IPS-15b (cell line): ENCODE results near the gene KCNIP4.

Source experiments
- H3K27me3 ChIP-seq: one replicate; pipeline ENCODE4 v1.6.1; 2013; ENCODE audit warnings: low read length; ENCODE audit not compliant: control insufficient read depth, insufficient read depth
- H3K36me3 ChIP-seq: one replicate; pipeline ENCODE4 v1.6.1; 2013; ENCODE audit warnings: low read length; ENCODE audit not compliant: control insufficient read depth, insufficient read depth
- H3K4me1 ChIP-seq: one replicate; pipeline ENCODE4 v1.6.1; 2013; ENCODE audit warnings: mild to moderate bottlenecking, low read length; ENCODE audit not compliant: control insufficient read depth, insufficient read depth
- H3K4me3 ChIP-seq: one replicate; pipeline ENCODE4 v1.5.1; 2013; ENCODE audit warnings: low read depth, low read length
- H3K9ac ChIP-seq: one replicate; pipeline ENCODE4 v1.6.1; 2013; ENCODE audit warnings: low read depth, mild to moderate bottlenecking, low read length
- H3K9me3 ChIP-seq: one replicate; pipeline ENCODE4 v1.6.1; 2013; ENCODE audit warnings: mild to moderate bottlenecking, low read length; ENCODE audit not compliant: control insufficient read depth, insufficient read depth

The KCNIP4 gene

GRCh38 chr4:20895208-20895607 lies 1053.4 kb downstream of the KCNIP4 start:
- no peaks in the 10 kb centered on the region for H3K4me1 ChIP-seq
- H3K27me3 ChIP-seq: no peaks in the 10 kb centered on the region
- H3K9ac ChIP-seq: no peak overlapping the region
- H3K9me3 ChIP-seq: no peaks in the 10 kb centered on the region
- no peaks in the 10 kb centered on the region for H3K36me3 ChIP-seq
- H3K4me3 ChIP-seq: no peak overlapping the region

DNA sequence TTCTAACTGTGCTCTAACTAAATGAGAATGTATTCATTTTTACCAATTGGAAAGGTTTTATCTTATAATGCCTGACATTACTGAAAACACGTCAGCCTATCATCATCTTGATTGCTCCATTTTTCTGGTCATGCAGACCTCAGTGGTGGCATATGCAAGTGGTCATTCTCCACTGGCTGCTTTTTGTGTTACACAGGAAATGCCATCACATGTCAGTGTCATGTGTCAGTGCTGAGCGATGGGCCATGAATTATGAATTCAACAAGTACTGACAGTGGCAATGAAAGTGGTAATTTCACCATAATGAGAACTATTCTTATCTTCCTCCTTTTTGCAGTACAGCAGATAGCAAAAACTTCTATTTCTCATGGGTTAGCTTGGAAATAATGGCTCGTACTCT lies 1057.8 kb downstream of the KCNIP4 start:
- Histone ChIP-seq H3K27me3 (no peaks in the 10 kb centered on the region), H3K4me3 (no peak overlapping the region), H3K4me1 (no peaks in the 10 kb centered on the region), H3K9ac (no peak overlapping the region), H3K9me3 (no peaks in the 10 kb centered on the region), H3K36me3 (no peaks in the 10 kb centered on the region)

DNA sequence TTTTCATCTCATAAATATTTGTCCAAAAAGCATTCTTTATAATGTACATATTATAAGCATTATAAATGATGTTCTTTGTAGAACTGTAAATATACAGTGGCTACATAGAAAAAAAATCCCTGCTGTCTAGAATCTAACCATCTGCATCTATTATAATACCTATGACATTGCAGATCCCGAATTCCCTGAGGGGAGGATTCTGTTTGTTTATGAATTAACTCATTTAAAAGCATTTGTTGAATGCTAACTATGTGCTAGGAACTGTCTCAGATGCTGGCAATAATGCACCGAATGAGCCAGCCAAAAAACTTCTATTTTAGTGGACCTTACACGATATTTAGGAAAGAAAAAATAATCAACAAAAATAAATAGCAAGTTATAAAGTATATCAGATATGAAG lies 1058.7 kb downstream of the KCNIP4 start:
- Histone ChIP-seq H3K27me3 (no peaks in the 10 kb centered on the region), H3K9me3 (no peaks in the 10 kb centered on the region), H3K4me3 (no peak overlapping the region), H3K4me1 (no peaks in the 10 kb centered on the region), H3K9ac (no peak overlapping the region), H3K36me3 (no peaks in the 10 kb centered on the region)

DNA sequence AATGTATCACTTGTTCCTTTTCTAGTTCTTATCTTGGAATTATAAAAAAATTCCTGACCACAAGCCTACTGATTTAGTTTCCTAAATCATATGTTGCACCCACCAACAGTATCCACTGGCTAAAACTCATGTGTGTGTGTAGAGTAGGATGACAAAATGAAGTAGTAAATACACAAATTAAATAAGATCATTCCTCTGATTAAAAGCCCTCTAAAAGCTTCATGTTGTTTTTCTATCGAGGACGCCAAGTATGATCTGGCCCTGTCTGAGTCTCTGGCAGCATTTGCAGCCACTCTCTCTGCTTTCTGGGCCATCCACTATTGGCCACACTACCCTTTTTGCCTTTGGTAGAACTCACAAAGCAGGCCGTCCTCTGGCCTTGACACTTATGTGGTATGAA lies 1064.9 kb downstream of the KCNIP4 start:
- no peaks in the 10 kb centered on the region for H3K27me3 ChIP-seq
- H3K4me1 ChIP-seq: no peaks in the 10 kb centered on the region
- H3K4me3 ChIP-seq: no peak overlapping the region
- H3K9me3 ChIP-seq: no peaks in the 10 kb centered on the region
- H3K36me3 ChIP-seq: no peaks in the 10 kb centered on the region
- no peak overlapping the region for H3K9ac ChIP-seq

DNA sequence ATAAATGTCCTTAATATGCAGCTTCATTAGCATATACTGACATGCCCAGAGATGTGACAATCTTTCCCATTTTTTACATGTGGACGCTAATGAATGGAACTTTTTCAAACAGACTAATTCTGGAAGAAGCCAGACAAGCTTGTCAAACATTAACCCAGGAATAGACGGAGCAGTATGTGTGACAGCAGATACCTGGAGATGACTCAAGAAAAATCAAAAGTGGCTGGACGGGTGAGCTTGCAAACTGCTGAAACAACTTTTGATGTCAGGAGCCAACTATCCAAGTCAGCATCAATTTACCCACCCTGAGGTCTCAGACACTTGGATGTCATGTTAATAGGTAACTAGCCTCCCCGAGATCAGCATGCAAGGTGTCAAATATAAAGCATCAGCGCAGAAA lies 1065.3 kb downstream of the KCNIP4 start:
- H3K9me3 ChIP-seq: no peaks in the 10 kb centered on the region
- no peaks in the 10 kb centered on the region for H3K36me3 ChIP-seq
- H3K4me1 ChIP-seq: no peaks in the 10 kb centered on the region
- H3K27me3 ChIP-seq: no peaks in the 10 kb centered on the region
- H3K9ac ChIP-seq: no peak overlapping the region
- H3K4me3 ChIP-seq: no peak overlapping the region

DNA sequence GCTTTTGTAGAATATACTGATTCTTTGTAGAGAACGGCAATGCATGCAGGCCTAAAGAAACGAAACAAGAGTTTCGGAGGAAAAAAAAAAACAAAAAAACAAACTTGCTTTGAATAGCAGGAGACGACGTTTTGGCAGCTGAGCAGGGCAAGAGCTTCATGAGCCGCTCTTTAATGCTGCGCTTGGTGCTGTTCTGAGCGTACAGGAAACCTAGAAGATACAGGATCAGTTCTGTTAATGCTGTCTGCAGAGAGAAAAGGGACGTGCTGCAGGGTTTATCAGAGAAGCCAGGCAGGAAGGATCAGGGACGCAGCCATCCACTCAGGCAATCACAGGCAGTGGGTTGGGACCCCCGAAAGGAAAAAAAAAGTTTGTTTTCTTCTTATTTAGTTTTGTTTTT lies 1066.1 kb downstream of the KCNIP4 start:
- Histone ChIP-seq H3K4me3 (no peak overlapping the region), H3K4me1 (no peaks in the 10 kb centered on the region), H3K36me3 (no peaks in the 10 kb centered on the region), H3K9me3 (no peaks in the 10 kb centered on the region), H3K27me3 (no peaks in the 10 kb centered on the region), H3K9ac (no peak overlapping the region)

GRCh38 chr4:20881658-20882057 lies 1066.9 kb downstream of the KCNIP4 start:
- Histone ChIP-seq H3K9me3 (no peaks in the 10 kb centered on the region), H3K36me3 (no peaks in the 10 kb centered on the region), H3K4me3 (no peak overlapping the region), H3K4me1 (no peaks in the 10 kb centered on the region), H3K27me3 (no peaks in the 10 kb centered on the region), H3K9ac (no peak overlapping the region)

GRCh38 chr4:20878806-20879205 lies 1069.8 kb downstream of the KCNIP4 start:
- Histone ChIP-seq H3K27me3 (no peaks in the 10 kb centered on the region), H3K9ac (no peak overlapping the region), H3K9me3 (no peaks in the 10 kb centered on the region), H3K4me1 (no peaks in the 10 kb centered on the region), H3K4me3 (no peak overlapping the region), H3K36me3 (no peaks in the 10 kb centered on the region)

GRCh38 chr4:20870436-20870835 lies 1078.1 kb downstream of the KCNIP4 start:
- Histone ChIP-seq H3K9ac (no peak overlapping the region), H3K9me3 (no peaks in the 10 kb centered on the region), H3K4me3 (no peak overlapping the region), H3K36me3 (no peaks in the 10 kb centered on the region), H3K27me3 (no peaks in the 10 kb centered on the region), H3K4me1 (no peaks in the 10 kb centered on the region)

DNA sequence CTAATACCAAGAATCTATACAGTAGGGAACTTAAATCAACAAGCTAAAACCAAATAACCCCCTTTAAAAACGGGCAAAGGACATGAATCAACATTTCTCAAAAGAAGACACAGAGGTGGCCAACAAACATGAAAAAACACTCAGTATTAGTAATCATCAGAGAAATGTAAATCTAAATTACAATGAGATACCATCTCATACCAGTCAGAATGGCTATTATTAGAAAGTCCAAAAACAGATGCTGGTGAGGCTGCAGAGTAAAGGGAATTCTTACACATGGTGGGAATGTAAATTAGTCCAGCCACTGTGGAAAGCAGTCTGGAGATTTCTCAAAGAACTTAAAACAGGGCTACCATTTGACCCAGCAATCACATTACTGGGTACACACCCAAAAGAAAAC lies 1080.5 kb downstream of the KCNIP4 start:
- H3K4me1 ChIP-seq: no peaks in the 10 kb centered on the region
- H3K9me3 ChIP-seq: no peaks in the 10 kb centered on the region
- H3K4me3 ChIP-seq: no peak overlapping the region
- H3K27me3 ChIP-seq: no peaks in the 10 kb centered on the region
- H3K9ac ChIP-seq: no peak overlapping the region
- no peaks in the 10 kb centered on the region for H3K36me3 ChIP-seq

DNA sequence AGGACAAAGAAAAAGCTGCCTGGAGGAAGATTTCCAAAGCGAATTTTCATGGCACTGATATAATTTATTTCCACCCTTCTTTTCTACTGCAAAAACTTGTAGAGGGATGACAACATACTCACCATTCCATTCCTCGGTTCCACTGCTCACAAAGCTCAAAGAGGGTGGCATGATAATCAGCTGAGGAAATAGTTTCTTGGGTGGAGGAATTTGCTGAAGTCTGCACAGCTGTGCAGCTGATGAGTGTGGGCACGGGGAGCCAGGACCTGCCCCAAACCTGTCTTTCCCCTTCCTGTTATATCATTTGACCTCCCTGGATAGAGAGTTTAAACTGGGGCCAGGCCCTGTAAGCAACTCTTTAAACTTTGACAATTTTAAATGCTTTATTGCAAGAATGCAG lies 1087.7 kb downstream of the KCNIP4 start:
- H3K4me3 ChIP-seq: no peak overlapping the region
- H3K9me3 ChIP-seq: no peaks in the 10 kb centered on the region
- H3K9ac ChIP-seq: no peak overlapping the region
- no peaks in the 10 kb centered on the region for H3K27me3 ChIP-seq
- no peaks in the 10 kb centered on the region for H3K4me1 ChIP-seq
- H3K36me3 ChIP-seq: no peaks in the 10 kb centered on the region

DNA sequence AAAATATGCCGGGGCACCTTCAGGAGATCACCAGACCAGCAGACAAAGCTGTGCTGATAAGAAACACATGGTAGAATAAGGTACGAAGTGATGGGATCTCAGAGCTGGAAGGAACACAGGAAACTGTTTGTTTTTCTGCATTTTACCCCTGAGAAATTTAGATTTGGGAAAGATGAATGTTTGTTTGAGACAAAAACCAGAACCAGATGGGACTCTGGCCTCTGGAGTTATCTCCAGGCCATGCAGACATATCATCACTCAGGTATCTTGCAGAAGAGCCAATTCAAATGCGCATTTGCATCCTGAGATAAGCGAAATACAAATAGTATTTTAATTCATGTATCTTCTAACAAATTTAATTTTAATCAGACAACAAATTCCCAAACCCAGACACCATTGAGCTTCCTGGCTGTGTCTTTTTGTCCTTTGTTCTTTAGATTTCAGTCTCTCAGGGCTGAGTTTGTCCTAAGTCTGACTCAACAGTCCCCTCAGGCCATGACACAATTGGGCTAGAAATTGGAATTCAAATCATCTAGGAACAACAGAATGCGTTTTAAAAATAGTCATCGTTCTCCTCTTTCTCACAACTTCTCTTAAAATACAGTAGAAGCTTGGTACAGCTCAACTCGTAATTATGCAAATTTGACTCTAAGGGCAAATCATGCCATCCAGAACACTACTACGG lies 1089.3 kb downstream of the KCNIP4 start:
- Histone ChIP-seq H3K9me3 (no peaks in the 10 kb centered on the region), H3K4me1 (no peaks in the 10 kb centered on the region), H3K9ac (no peak overlapping the region), H3K4me3 (no peak overlapping the region), H3K36me3 (no peaks in the 10 kb centered on the region), H3K27me3 (no peaks in the 10 kb centered on the region)
